Glomerular endothelial cell (primary cell): ENCODE results near the gene PTPRN2. TPM values are rescaled to one million over a fixed set of nuclear protein-coding genes. Genes with fewer than 3 reads are reported as not detected.
"Not testable (repeated sequence)": the region's sequence is repeated elsewhere in the genome, so short reads cannot be mapped to it uniquely, and the experiment has no call there.

Experiments
- DNase-seq: peaks from one replicate; pipeline ENCODE4 v3.0.0-alpha.2; 2011; ENCODE audit warnings: low read depth, low spot score; ENCODE audit errors: extremely low read depth
- total RNA-seq: library from RNA; depleted of rRNA; stranded (reverse); fragments of >200 nt; gene quantifications from 2 replicates; pipeline ENCODE4 v1.2.3, GENCODE V29; 2015

The PTPRN2 gene
- total RNA-seq, 1 donor from 2014 or later = 10.0 TPM

DNA sequence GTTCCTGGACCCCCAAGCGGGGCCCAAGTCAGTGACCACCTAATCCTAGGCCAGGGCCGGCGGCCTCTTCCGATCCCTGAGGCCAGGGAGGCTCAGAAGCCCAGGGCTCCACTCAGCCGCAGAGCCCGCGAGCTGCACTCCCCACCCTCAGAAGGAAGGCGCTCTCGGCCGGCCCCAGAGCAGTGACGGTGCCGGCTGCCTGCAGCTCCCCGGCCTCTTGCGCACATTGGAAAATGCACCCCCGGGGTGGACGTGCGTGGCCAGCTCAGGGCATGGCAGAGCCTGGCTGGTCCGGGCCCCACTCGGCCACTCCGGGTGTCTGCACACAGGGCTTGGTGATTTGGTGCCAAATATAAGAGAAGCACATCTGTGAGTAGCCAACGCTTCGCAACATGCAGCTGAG lies 269.1 kb downstream of the PTPRN2 start:
- DNase-seq = no peak

DNA sequence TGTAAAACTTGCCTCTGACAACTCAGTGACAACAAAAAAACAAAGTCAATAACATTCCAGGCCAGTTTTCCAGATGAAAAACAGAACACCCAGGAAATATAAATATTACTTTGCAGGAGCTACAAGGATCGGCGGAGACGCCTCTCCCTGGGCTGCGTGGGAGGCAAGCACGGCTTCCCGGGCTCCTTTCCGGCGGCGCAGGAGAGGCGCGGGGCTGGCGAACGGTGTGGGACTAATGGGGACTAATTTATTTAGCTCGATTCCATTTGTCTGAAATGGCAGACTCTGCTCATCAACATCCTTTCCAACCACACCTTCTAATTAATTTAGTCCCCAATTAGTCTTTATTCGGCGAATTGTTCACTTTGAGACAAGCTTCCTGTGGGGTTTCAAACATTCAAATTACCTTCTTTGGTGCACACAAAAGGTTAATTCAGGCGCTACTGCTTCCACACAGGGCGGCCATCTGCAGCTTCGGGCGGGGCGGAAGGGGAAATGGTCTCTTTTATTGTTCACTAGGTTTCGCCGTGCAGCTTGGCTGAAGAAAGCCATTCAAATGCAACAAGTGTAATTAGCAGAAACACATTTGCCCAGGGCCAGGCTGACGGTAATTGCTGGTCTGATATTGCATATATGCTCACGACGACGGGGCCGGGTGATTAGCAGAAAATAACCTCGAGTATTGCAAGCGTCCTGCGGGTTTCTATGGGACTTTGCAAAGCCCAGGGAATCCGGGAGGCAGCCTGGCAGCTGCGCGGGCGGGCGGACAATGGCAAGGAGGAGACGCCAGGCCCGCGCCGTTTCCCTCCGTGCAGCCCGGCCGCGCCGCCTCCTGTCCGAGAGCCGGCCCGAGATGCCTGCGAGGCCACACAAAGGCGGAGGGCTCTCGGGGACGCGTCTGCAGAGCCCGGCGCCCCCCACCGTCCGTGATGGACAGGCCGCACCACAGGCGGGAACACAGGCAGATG lies 270.1 kb downstream of the PTPRN2 start:
- DNase-seq = no peak

- DNase-seq = no peak
These were observed 271.1 kb downstream of the PTPRN2 start for GRCh38 chr7:158316466-158317031.

GRCh38 chr7:158315881-158316280 lies 271.7 kb downstream of the PTPRN2 start:
- no peak for DNase-seq

DNA sequence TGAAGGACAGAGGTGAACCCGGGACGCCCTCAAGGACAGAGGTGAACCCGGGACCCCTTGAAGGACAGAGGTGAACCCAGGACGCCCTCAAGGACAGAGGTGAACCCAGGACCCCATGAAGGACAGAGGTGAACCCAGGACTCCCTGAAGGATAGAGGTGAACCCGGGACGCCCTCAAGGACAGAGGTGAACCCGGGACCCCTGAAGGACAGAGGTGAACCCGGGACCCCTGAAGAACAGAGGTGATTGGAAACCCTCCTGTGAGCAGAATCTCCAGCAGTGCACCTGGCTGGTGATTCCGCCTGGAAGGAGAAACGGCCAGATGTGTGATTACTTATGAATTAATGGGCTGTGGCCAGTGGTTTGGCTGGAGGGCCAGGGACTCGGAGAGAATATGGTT lies 272.3 kb downstream of the PTPRN2 start:
- no peak for DNase-seq

DNA sequence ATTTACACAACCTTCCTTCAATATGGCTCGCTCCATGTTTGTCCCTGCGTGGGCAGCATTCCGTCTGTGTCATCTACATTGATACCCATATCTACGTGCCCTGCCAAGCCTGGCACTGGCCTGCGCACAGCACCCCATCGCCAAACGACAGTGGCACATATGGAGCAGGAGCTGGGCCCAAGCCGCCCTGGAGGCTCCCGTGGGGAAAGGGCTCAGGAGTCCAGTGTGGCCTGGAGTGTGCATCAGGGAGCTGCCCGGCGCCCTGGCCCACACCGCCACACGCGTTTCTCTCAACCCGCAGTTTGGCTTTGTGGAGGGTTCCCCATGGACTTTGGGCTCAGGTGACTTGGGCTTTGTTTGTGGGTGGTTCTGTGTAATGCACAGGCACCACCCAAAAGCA lies 273.2 kb downstream of the PTPRN2 start:
- no peak for DNase-seq

DNA sequence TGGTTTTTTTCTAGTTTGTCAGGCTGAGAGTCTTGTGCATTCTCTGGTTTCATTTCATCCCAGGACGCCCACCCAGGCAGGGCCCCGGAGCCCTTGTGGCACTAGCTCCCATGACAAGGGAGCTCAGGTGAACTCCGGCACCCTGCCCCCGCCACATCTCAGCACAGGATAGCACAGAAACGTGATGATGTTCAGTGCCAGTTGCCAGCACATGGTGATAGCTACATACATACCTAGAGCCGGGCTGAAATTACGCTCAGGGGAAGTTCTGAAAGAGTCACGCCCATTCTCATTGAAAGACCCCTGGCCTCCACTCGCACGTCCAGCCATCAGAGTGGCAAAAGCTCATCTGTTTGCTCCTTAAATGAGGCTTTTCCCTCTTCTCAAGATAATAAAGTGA lies 273.7 kb downstream of the PTPRN2 start:
- DNase-seq = no peak

DNA sequence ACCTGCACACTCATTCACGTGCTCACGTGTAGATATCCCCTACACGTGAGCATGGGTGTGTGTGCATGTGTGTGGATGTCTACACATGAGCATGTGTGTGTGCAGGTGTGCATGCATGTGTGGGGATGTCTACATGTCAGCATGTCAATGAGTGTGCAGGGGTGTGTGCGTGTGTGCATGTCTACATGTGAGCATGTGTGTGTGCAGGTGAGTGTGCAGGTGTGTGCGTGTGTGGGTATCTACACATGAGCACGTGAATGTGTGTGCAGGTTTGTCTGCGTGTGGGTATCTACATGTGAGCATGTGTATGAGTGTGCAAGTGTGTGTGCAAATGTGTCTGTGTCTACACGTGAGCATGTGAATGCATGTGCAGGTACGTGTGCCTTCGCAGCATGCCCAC lies 274.8 kb downstream of the PTPRN2 start:
- DNase-seq = no peak

GRCh38 chr7:158311791-158312190 lies 275.8 kb downstream of the PTPRN2 start:
- DNase-seq = no peak

DNA sequence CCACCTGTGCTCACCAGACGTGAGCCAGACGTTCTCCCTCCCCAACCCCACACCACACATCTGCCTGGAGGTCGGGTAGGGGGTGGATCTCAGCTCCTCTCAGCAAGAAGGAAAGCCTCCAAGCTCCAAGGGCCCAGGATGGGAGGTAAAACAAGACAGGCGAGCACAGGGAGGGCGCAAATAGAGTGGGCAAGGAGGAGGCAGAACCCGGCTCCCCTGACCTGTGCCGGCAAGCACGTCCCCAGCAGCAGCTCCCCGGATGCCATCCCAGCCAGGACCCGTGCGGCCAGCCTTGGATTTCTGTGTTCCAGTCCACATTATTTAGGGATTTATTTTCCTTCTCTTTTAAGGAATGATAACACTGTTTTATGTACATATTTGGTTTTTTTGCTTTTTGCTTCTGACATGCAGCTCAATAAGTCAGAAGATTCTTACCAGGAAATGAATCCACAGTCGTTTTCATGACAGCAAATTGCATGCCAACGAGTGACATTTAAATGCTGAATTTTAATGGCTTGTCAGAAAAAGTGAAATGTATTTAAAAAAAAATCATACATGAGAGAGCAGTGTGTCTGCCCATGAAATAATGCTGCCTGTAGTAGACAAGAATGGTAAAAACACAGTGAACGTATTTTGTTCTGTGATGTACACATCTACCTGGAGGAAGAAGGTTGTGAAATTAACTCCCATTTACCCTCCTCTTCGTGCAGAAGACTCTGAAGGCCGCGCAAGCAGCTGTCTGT lies 276.5 kb downstream of the PTPRN2 start:
- DNase-seq = no peak

DNA sequence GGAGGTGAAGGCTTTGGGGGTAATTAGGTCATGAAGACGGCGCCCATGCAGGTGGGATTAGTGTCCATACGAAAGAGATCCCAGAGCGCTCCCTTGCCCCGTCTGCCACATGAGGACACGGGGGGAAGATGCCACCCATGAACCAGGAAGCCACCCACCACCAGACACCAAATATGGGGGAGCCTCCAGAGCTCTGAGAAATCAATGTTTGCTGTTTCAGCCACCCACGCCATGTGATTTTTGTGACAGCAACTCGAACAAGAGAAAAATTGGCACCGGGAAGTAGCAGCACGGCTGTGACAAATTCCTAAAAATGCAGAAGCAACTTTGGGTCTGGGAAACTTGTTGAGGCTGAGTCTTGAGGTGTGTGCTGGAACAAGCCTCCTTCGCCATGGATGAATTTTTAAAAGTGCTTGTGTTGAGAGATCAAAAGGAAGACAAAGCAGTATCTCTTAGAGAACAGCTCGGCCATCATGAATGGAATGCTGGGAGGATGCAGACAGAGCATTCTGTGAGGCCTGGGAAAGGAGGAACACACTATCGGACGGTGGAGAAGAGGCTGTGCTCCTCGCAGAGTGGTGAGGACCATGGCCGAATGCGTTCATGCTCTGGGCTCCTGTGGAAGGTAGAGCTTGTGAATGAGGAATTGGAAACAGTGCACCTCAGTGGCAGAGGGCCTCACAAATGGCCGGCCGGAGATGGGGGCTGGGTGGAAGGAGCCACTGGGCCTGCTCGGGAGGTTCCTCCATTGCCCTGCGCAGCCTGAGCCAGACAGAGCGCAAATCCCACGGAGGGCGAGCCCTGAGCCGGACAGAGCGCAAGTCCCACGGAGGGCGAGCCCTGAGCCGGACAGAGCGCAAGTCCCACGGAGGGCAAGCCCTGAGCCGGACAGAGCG lies 277.5 kb downstream of the PTPRN2 start:
- no peak for DNase-seq

DNA sequence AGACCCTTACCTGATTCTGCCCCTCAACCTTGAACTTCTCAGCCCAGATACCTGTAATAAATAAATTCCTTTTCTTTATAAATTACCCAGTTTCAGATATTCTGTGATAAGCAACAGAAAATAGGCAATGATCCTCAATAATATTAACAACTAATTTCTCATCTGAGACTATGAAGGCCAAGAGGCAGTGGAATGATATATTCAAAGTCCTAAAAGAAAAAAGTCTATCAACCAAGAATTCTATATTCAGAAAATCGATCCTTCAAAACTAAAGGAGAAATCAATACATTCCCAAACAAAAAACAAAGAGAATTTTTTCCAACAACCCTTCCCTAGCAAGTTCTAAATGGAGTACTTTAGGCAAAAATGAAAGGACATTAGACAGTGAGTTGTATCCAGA lies 279.6 kb downstream of the PTPRN2 start:
- DNase-seq = no peak

DNA sequence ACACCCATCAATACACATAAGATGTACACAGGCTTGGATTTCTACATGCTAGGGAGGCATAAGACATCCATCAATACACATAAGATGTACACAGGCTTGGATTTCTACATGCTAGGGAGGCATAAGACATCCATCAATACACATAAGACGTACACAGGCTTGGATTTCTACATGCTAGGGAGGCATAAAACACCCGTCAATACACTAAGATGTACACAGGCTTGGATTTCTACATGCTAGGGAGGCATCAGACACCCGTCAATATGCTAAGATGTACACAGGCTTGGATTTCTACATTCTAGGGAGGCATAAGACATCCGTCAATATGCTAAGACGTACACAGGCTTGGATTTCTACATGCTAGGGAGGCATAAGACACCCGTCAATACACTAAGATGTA lies 283.6 kb downstream of the PTPRN2 start:
- not testable (repeated sequence) for DNase-seq

GRCh38 chr7:158303121-158303520 lies 284.5 kb downstream of the PTPRN2 start:
- DNase-seq = no peak

DNA sequence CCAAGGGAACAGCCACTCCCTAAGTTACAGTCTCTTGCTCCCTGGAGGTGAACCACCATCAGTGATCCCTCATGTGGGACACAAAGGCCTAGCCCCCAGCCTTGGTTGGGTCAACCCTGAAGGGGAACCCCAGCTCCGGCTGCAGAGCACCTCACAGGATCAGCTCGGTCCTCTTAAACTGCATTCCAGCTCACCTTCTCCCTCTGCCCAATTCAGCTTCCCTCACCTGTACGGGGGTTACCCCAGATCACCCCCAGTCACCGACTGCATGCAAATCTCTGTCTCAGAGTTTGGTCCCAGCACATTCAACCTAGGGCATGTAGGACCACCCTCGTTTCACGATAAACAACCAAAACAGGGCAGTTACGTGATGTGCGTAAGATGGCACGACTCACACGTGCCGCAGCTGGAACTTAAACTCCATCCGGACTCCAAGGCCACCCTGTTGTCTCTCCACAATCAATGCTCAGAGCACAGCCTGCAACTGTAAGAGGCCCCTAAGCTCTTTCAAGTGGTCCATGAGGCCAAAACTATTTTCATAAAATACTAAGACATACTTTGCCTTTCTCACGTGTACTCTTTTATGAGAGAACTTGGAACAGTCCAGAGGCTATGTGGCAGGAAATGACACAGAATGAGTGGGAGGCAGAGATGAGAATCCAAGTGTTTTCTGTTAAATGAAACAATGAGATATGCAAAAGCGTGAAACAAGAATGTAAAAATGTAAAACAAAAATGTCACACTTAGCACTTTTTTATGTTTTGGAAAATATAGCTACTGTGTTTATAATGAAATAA lies 285.2 kb downstream of the PTPRN2 start:
- no peak for DNase-seq

DNA sequence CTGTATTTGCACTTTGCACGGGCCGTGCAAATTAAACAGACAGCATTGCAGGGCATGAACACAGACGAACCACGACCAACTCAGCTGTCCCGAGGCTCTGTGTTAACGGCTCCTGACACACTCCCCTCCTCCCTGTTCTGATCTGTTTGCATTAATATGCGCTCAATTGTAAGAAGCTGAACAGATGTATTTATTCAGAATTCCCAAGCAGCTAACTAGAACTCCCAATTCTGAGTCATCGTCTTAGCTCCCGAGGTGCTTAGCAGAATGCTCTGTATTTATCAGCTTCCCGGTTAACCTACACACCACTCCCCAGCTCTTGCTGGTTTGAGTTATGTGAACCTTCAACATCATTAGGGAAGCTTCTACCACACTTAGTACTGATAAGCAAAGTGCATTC lies 286.4 kb downstream of the PTPRN2 start:
- DNase-seq = no peak

- DNase-seq = no peak
These were observed 287.2 kb downstream of the PTPRN2 start for GRCh38 chr7:158300427-158300826.

- DNase-seq = no peak
These were observed 288.0 kb downstream of the PTPRN2 start for GRCh38 chr7:158299607-158300006.

DNA sequence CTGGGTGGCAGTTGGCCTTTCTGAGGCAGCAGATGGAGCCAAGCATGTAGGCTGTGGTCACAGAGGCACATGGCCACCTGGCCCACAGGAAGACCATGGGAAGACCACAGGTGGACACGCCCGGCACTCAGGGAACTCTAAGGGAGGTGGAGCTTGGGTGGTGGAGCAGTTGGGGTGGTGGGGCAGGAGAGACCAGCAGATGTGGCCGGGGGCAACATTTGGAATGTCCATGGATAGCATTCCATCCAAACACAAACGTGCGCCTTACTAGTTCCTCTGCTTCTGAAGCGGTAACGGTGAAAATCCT lies 290.9 kb downstream of the PTPRN2 start:
- no peak for DNase-seq
